ENCODE results near the gene IGFBP6.

IGFBP6 gene

DNA sequence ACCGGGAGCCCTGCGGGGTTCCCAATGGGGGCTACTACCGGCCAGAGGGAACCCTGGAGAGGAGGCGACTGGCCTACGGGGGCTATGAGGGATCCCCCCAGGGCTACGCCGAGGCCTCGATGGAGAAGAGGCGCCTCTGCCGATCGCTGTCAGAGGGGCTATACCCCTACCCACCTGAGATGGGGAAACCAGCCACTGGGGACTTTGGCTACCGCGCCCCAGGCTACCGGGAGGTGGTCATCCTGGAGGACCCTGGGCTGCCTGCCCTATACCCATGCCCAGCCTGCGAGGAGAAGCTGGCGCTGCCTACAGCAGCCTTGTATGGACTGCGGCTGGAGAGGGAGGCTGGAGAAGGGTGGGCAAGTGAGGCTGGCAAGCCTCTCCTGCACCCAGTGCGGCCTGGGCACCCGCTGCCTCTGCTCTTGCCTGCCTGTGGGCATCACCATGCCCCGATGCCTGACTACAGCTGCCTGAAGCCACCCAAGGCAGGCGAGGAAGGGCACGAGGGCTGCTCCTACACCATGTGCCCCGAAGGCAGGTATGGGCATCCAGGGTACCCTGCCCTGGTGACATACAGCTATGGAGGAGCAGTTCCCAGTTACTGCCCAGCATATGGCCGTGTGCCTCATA lies 37.9 kb upstream of the IGFBP6 start:
- DNase-seq = no peak

DNA sequence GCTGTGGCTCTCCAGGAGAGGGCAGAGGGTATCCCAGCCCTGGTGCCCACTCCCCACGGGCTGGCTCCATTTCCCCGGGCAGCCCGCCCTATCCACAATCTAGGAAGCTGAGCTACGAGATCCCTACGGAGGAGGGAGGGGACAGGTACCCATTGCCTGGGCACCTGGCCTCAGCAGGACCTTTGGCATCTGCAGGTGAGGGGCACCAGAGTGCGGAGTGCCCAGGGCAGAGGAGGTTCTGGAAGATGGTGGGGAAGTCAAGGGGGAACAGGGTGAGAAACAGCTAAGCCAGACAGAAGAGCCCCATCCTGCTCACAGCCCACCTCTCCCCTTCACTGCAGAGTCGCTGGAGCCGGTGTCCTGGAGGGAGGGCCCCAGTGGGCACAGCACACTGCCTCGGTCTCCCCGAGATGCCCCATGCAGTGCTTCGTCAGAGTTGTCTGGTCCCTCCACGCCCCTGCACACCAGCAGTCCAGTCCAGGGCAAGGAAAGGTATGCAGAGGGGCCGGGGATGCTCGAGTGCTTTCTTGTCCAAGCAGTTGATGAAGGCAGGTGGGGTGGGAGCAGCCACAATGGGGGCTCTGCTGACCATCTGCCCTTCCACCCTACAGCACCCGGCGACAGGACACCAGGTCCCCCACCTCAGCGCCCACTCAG lies 37.3 kb upstream of the IGFBP6 start:
- DNase-seq = no peak

DNA sequence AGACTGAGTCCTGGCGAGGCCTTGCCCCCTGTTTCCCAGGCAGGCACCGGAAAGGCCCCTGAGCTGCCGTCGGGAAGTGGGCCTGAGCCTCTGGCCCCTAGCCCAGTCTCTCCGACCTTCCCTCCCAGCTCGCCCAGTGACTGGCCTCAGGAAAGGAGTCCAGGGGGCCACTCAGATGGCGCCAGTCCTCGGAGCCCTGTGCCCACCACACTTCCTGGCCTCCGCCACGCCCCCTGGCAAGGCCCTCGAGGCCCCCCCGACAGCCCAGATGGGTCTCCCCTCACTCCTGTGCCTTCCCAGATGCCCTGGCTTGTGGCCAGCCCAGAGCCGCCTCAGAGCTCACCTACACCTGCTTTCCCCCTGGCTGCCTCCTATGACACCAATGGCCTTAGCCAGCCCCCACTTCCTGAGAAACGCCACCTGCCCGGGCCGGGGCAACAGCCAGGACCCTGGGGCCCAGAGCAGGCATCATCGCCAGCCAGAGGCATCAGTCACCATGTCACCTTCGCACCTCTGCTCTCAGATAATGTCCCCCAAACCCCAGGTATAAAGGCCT lies 36.7 kb upstream of the IGFBP6 start:
- no peak for DNase-seq

DNA sequence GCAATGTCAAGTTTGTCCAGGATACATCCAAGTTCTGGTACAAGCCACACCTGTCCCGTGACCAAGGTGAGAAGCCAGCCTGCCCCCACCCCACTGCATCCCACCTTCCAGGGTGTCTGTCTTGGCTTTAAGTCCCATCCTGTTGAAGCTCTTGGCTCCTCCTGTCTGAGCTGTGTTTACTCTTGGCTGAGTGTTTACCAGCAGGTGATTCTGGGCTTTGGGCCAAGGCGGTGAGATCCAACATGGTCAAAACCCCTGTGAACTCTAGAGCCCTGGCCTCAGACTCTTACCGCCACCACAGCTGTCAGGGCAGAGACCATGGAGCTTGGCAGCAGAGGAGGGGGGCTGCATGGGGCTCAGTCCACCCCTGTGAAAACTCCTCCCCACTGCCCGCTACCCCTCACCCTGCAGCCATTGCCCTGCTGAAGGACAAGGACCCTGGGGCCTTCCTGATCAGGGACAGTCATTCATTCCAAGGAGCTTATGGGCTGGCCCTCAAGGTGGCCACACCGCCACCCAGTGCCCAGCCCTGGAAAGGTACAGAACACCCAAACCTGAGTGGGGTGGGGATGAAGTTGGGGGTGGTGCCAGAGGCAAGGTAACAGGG lies 36.0 kb upstream of the IGFBP6 start:
- no peak for DNase-seq

DNA sequence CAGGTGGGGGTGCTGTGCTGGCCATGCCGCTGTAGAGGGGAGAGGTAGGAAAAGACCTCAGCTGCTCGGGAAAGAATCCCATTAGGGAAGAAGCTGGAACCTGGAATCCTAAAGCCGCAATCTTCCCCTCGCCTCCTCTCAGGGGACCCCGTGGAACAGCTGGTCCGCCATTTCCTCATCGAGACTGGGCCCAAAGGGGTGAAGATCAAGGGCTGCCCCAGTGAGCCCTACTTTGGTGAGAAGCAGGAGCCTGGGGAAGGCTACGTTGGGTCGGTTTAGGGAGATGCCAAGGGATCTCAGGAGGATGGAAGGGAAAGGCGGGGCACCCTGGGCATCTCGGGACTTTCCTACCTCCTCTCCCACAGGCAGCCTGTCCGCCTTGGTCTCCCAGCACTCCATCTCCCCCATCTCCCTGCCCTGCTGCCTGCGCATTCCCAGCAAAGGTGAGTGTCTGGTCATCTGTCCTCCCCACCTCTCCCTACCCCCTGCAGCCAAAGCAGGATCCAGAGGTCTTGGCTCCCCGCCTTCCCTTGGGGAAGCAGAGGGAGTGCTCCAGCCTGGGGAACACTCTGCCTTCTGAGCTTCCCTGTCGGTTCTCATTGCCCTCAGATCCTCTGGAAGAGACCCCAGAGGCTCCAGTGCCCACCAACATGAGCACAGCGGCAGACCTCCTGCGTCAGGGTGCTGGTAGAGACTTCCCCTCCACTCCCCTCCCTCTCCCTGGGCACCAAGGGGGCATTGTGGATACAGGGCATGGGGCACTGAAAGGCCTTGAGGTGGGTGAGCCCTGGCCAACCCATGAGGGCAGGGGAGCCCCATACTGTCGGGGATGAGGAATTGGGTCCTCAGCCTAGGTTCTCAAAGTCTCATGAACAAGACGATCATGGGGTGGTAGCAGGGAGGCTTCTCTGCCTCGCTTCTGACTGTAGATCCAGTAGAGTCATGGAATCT lies 35.2 kb upstream of the IGFBP6 start:
- no peak for DNase-seq

DNA sequence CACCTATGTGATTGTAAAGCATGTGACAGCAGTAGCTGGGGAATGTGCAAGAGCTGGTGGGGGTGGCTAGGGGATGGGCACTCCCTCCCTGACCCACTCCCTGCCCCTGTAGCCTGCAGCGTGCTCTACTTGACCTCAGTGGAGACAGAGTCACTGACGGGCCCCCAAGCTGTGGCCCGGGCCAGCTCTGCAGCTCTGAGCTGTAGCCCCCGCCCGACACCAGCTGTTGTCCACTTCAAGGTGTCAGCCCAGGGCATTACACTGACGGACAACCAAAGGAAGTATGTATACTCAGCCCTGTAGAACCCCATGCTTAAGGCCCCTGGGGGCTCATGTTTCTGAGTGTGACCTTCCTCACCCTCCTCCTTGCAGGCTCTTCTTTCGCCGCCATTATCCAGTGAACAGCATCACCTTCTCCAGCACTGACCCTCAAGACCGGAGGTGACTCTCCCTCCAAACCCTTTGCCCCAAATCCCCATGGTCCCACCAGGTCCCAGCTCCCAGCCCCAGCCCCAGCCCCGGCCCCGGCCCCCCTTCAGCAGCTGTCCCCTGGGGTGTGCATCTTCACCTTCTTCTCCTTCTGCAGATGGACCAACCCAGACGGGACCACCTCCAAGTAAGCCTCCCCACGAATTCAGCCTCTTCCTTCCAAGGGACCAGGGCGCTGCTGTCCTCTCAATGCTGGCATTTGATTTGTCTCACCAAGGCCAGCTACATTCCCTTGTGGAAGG lies 34.3 kb upstream of the IGFBP6 start:
- no peak for DNase-seq

DNA sequence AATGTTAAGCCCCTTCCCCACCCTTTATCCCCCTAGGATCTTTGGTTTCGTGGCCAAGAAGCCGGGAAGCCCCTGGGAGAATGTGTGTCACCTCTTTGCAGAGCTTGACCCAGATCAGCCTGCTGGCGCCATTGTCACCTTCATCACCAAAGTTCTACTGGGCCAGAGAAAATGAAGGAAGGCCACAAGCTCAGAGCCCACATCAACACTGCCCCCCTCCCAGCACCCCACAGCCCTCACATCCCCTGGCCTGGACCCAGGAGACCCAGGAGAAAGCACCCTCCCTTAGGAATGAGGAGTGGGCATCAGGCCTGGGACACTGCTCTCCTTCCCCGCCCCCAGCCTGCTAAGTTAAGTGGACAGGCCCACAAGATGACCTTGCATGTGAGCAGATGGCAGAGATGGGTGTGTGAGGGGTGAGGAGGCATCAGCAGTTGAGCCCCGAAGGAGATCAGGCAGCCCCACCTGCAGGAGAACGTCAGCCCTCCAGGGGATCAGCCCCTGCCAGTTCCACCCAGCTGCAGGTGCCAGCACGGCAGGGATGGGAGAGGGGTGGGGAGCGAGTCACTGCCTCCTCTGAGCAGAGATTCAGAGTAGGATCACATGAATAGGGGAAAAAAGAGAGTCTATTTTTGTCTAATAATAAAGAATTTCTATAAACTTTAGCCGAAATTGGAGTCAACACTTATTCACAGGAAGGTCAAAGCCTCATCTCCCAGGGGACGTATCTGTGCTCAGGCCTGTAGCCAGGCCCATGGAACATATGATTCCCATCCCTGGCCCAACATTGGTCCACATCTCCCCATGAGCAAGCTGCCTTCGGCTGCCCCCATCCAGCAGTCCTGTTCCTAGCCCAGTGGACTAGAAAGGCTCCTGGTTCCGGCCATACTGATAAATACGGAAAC lies 33.5 kb upstream of the IGFBP6 start:
- DNase-seq = peak; percentile 66

DNA sequence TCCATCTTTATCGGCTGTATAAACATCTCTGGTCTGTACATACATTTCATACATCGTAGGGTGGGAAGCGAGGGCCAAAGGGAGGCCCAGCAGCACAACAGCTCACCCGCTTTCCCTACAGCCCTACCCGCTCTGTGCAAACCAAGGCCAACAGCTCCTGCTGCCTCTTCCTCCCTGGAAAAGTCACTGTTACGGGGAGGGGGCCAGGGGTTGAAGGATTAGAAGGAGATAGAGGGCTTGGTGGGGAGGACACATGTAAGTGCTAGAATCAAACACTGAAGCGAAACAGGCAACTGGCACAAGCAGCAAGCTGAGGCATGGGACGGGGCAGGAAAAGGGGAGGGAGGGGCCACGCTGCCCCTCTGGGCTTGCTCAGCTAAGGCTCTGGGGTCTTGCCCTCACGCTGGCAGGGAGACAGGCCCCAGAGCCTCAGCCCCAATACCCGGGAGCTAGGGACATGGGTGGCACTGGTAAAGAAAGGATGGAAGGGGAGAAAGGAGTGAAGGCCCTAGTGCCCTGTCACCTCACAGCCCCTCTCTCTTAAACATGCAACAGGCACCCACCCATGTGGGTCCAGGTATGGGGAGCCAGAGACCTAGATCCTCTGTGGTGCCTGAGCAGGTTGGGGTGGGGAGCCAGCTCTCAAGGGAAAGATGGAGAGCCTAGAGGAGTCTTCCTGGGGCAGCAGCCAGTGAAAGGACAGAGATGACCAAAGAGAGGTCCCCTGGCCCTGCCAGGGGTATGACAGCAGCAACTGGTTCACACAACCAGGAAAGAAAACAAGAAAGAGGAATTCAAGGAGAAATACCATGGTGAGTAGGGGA lies 32.6 kb upstream of the IGFBP6 start:
- DNase-seq = no peak

DNA sequence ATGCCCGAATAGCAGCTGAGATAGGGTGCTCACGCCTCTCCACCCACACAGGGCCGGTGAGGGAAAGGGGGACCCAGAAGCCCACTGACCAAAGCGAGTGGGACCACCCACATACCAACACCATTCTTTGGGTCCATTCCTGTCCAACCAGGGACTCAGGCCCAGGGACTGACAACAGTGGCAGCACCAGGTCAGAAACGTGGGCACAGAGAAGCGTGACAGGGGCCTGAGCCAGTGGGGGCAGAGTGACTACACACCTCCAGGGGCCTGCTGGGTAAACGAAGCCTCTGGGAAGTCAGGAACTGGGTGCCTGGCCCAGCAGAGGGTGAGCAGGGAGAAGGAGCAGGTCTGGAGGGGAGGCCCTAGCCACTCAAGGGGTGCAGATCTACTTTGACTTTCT lies 32.0 kb upstream of the IGFBP6 start:
- DNase-seq = no peak

DNA sequence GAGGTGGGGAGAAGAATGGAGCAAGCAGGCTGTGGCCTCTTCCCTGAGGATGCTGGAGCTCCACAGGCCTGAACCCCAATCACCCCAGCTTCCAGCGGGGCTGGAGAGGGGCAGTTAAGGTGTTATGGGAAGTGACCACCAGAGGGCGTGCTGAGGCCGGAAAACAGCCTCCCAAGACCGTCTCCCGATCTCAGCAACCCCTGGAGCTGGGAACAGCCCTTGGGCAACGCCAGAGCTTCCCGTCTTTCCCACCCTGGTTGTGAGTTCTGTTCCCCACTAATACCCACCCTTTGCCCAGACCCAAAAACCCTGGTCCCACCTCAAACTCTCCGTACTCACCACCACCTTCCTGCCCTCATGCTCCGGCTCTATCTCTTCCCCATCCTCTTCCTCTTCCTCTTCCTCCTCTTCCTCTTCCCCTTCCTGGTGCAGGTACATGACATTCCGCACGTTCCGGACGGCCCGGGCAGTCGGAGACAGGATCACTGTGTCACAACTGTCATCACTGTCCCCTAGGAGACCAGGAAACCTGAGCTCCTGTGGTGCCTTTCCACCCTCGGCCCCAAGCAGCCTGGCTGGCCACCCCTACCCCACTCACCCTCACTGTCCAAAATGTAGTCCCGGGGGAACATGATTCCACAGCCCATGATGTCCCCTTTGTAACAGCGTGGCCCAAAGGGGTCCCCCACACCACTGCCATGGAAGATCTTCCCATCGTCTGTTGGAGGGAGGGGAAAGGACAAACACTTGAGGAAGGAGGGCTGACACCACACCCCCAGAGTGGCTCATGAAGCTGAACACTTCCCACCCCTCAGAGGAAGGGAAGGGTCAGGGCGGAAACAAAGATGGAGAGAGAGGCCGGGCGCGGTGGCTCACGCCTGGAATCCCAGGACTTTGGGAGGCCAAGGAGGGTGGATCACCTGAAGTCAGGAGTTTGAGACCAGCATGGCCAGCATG lies 31.2 kb upstream of the IGFBP6 start:
- DNase-seq = peak; percentile 82

DNA sequence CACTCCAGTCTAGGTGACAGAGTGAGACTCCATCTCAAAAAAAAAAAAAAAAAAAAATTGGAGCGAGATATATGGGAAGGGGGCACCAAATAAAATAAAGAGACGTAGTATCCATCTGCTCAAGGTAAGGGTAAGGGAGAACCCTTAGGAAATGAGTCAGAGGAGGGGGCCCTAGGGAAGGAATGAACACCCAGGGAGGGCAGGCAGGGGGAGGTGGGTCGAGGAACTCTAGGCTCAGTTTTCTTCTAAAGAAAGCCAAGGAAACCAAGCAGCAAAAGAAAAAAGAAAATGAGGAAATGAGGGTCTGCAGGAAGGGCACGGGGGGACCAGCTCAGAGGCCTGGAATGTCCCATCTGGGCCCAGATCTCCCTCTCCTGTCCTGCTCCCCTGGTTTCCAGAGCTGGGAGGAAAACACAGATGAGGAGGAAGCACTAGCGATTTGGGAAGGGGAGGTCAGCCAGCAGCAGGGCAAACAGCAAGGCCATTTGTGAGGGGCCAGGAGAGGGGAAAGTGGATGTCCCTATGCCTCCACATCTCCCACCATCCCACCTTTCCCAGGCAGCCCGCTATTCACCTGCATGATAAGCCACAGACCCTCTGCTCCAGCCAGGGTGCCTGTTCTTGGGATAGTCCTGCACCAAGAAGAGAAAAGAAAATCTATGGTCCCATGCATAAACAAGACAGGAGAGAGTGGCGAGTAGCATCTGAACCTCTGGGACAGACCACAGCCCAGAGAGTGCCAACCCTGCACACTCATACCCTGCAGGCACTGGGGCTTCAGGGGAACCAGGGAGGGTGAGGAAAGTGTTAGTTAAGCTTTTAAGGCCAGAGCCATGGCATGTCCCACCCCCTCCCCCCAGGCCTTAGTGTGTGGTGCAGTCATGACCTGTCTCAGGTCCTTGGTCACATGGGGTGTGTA lies 30.1 kb upstream of the IGFBP6 start:
- no peak for DNase-seq

DNA sequence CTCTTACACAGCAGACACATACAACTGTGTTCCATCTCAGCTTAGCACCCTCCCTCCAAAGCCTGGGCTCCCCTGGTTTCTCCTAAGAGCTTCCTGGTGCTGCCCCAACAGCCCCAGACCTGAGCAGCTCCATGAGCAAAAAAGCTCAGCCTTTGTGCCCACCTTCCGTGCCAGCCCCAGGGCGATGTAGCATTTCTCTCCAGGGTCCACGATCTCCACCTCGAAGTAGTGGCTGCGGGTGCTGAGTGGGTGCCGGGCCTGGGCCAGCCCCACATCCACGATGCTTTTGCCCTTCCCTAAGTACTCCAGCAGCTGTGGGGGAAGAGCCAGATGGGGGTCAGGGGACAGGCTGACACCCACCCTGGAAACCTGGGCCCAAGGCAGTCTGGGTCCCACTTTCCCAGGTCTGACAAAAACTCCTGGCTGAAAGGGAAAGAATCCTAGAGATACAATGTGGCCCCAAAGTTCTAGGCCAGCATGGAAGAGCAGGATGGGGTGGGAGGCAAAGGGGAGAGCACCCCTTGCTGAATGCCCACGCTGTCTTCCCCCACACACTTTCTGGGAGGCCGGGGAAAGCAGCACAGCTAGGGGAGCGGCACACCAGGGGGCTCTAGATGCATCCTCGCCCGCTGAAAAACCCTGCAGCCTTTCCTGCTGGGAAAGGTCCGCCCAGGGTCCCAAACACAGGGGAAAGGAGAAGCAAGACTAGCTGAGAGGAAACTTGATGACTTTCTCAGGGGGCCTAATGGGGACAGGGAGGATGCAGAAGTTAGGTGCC lies 29.3 kb upstream of the IGFBP6 start:
- DNase-seq = no peak

DNA sequence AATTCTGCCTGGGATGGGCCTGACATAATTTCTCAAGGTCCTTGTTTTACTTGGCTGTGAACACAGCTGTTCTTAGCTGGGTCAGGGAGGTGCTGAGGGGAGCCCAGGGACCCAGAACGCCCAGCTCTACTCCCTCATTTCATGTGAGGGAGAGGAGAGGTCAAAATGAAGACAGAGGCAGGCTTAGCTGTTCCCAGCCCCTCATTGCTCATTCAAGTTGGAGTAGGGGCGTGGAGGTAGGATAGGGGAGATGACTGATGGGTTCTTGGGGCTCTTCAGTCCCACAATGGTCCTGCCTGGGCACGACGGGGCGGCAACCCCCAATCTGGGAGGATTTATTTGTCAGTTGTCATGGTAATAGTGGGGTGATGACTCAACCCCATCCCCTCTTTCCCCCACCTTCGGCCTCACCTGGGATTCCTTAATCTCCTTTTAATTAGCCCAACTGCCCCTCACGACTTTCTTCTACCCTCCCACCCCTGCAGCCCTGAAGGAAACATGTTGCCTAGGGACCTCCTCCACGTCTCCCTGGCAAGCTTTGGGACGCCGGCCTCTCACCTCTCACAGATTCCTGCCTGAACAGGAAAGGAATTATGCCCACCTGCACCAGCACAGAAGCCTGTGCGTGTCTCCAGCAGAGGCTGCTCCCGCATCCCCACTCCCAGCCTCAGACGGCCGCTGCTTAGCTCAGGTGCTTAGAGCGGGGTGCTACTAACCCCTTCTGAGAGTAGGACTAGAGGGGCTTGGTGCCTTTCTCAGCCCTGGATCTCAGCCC lies 28.5 kb upstream of the IGFBP6 start:
- DNase-seq = no peak

DNA sequence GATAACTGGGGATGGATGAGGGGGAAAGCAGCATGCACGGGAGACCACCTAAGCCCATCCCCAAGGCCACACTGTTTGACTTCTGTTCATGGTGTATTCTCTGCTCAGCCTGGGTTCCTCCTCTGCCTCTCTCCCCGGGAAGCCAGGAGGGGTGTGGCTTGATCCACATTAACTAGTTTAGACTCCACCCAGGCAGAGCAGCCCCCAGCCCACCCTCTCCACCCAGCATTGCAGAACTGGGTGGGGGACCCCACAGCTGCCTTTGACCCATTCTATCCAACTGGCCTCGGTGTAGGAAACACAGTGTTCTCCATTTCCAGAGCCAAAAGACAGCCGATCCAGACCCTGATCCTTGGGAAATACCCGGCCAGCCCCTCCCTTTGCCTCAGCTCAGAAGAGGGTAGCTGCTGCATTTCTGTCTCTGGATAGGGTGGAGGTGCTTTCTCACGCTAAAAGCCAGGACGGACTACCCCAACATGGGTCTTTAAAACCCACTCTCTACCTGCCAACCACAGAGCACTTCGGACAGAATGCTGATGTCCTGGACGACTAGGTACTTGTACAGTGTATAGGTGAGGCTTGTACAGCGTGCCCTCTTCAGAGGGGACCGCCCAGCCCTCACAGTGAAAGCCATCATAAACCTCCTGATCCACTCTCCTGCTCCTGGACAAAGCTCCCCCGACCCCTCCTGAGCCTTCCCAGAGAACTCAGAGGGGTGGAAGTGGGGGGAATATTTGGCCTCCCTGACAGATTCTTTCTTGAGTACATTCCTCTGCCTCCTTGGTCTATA lies 27.7 kb upstream of the IGFBP6 start:
- DNase-seq = no peak

DNA sequence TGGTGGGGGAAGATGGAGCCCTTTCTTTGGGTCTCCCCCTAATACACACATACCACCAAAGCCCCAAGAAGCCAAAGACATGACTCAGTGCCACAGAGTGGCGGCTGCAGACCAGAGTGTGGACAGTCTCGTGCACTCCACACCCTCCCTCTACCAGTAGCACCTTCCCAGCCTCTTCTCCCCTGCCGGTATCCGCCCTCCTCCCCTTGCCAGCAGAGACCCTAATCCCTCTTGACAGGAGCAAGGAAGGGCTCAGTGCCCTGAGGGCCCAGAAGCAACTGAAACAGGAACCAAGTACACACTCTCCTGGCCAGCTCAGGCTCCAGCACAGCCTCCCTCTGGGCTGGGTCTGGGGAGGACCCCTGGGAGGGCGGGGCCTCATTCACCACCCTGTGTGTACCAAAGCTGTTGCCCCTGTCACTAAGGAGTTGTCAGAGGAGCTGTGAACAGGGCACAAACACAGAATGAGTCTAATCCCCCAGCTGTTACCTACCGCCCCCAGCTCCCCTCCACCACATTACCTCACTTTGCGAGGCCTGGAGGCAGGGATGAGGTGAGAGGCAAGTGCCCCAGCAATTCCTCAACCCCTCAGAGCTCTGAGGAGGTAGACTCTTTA lies 26.5 kb upstream of the IGFBP6 start:
- peak; percentile 49 for DNase-seq

All from fibroblast of upper back skin (primary cell).